Occipital lobe (tissue), 2 donors: ENCODE results near the gene NRL. TPM values are rescaled to one million over a fixed set of nuclear protein-coding genes. Genes with fewer than 3 reads are reported as not detected.

Source experiments
- DNase-seq: peaks from one replicate; lab custom pipeline; 2025; lab: John Stamatoyannopoulos, UW
- total RNA-seq: library from RNA; depleted of rRNA; stranded (reverse); fragments of >200 nt; gene quantifications from one replicate; pipeline ENCODE4 v1.2.3, GENCODE V29; 2014

Gene NRL
- total RNA-seq, 1 donor from 2014 or later = 0.94 TPM

- peak; percentile 37 for DNase-seq
Observed at GRCh38 chr14:24080888-24081738, 33.6 kb downstream of the NRL start.

- DNase-seq = no peak
Observed at GRCh38 chr14:24080142-24080530, 34.6 kb downstream of the NRL start.

DNA sequence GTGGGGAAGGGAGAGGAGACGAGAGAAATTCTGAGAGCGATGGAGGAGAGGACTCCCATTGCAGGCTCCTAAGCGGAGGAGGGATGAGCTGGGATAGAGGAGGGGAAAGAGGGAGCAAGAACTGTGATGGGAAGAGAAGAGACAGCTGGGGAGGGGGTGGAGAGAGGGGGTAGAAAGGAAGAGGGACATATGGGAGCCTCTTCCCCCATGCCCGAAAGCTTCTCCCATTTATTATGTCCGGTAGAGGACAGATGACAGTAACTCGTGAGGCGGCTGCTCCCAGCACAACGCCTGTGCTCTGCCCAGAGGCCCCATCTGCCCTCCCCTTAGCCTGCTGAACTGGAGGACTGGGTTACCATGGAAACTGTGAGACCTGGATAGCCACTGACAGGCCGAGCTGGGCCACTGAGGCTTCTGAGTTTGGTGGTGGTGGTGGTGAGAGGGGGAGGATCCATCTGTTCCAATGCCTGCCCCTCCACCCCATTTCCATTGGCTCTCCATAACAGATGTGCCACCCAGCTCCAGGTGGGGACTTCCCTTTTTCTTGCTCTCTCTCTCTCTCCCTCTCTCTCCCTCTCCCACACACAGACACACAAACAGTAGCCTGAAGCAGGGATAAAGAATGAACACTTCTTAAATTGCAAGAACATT lies 35.1 kb downstream of the NRL start:
- DNase-seq = no peak

DNA sequence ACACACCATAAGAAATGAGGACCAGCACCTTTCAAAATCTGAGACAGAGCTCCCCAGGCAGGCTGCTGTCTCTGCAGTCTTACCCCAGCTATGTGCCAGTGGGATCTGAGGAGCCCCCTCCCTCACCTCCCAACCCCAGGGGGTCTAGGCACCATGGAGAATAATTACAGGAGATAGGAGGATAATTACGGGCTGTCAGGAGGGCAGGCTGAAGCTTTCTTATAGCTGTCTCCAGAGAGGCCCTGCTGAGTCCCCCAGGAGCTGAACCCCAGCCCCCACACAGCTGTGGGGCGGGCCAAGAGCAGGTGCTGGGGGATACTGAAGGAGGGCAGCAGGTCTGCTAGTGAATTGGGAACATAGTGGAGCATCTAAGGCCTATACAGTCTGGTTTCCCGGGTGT lies 36.6 kb downstream of the NRL start:
- DNase-seq = no peak

GRCh38 chr14:24077086-24077485 lies 37.7 kb downstream of the NRL start:
- no peak for DNase-seq

DNA sequence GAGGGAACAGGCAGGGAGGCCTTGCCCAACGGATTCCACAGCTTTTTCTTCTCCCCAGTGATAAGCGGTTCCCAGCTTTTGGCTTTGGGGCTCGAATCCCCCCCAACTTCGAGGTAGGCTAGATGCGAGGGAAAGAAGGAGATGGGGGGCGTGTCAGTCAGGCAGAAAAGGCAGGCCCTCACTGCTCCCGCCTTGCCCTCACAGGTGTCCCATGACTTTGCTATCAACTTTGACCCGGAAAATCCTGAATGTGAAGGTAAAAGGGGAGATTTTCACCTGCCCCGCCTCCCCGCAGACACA lies 38.5 kb downstream of the NRL start:
- no peak for DNase-seq

- no peak for DNase-seq
Observed at GRCh38 chr14:24075485-24076301, 39.1 kb downstream of the NRL start.

- DNase-seq = no peak
Observed at GRCh38 chr14:24074625-24075484, 39.9 kb downstream of the NRL start.

DNA sequence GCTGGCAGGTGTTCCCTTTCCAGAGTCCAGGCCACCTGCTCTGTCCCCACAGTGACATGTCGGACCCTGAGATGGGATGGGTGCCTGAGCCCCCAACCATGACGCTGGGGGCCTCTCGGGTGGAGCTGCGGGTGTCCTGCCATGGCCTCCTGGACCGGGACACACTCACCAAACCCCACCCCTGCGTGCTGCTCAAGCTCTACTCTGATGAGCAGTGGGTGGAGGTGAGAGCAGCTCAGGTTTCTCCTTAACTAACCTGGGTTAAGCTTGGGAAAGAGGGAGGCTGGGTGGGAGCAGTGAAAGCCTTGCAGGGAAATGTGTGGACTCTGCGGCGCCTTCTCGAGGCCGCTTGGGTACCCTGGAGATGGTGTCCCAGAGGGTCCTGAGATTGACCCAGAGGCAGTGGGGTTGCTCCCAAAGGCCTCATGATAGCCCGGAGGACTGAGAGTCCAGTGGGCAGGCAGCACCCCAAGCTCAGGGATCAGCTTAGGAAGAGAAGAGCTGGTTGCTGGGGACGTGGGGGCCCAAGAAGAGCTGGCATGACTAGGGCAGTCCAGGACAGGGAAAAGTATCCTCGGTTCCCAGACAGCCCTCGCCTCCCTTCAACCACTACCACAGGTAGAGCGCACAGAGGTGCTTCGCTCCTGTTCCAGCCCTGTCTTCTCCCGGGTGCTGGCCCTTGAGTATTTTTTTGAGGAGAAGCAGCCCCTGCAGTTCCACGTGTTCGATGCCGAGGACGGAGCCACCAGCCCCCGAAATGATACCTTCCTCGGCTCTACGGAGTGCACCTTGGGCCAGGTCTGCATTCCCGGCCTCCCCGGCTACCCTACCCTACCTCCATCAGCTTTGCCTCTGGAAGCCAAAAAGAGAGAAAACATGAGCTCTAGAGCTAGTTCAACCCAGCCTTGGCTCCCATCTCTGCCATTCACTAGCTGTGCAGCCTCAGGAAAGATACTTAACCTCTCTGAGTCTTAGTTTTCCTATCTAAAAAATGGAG lies 41.6 kb downstream of the NRL start:
- no peak for DNase-seq

GRCh38 chr14:24072436-24072835 lies 42.3 kb downstream of the NRL start:
- peak; percentile 62 for DNase-seq

GRCh38 chr14:24071836-24072430 lies 42.8 kb downstream of the NRL start:
- peak; percentile 62 for DNase-seq

GRCh38 chr14:24071144-24071697 lies 43.5 kb downstream of the NRL start, which contains the start of gene CPNE6:
Gene CPNE6 (plus strand): TSS chr14:24071562. CDS start chr14:24072937, 1,375 bp downstream.
- peak; percentile 45 for DNase-seq

- DNase-seq = no peak
Observed at GRCh38 chr14:24070285-24071143, 44.2 kb downstream of the NRL start.

DNA sequence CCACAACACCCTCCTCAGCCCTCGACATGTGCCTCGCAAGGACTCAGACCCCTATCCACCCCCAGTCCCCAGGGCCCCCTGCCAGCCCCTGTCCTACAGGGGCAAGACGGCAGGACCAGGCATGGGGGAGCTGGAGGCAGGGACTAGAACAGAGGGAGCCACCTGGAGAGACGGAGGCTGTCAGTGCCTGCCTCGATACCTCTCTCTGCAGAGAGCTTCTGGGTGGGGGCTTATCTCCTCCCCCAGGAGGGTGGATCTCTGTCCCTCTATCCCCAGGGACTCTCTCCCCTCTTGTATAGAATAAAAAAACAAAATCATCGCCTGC lies 45.4 kb downstream of the NRL start:
- no peak for DNase-seq

- no peak for DNase-seq
Observed at GRCh38 chr14:24068711-24069410, 45.9 kb downstream of the NRL start.

DNA sequence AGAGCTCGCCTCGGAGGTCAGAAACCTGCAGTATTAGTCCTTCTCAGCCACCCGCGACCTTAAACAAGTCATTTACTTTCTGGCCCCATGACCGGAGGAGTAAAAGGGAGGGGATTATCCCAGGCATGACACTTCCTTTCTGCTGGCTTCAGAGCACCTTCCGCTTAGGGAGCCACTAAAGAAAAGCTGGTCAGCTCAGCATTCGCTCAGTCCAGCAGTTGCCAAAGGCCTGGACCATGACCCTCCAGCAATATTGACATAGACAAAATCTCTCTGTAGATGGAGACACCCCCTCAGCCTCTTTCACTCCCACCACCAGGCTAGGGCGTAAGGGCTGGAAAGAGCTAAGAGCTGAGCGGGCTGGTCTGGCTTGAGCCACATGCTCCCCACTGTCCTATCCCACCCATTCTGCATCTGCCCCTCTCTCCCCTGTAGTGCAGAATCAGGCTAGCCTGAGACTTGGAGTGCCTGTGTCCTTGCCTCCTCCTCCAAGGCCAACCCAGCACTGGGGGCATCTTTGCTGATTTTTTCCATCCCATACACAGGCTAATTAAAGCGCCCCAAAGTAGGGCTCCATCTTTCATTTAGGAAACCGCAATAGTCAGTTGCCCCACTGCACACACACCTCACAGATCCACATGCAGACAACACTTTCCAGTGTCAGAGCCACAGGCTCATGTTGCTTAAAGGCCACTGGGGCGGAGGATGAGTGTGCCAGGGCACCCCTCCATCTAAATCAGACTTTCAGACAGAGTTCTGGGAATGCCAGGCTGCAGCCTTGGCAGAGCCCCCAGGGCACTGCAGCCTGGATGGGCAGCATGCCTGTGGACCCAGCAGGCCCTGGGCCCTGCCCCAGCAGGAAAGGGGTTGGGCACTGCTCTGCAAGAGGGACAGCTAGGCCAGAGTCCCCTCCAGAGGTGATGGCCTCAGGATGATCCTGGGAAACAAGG lies 47.3 kb downstream of the NRL start:
- no peak for DNase-seq
